HG02642 (cell line): Measurements from ENCODE around the gene PAQR6.

ENCODE experiments used
- ATAC-seq: cut with Tn5 transposase; IDR thresholded peaks from one replicate; pipeline ENCODE4 v1.9.1; 2021; ENCODE audit warnings: mild to moderate bottlenecking; ENCODE audit not compliant: unreplicated experiment, poor library complexity

PAQR6 gene, protein sequence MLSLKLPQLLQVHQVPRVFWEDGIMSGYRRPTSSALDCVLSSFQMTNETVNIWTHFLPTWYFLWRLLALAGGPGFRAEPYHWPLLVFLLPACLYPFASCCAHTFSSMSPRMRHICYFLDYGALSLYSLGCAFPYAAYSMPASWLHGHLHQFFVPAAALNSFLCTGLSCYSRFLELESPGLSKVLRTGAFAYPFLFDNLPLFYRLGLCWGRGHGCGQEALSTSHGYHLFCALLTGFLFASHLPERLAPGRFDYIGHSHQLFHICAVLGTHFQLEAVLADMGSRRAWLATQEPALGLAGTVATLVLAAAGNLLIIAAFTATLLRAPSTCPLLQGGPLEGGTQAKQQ

GRCh38 chr1:156247460-156248322 lies at the start of gene PAQR6:
Gene PAQR6, minus strand, starts transcription at chr1:156248056. Its CDS starts 1,325 bp downstream, at chr1:156246731.
- no peak for ATAC-seq

DNA sequence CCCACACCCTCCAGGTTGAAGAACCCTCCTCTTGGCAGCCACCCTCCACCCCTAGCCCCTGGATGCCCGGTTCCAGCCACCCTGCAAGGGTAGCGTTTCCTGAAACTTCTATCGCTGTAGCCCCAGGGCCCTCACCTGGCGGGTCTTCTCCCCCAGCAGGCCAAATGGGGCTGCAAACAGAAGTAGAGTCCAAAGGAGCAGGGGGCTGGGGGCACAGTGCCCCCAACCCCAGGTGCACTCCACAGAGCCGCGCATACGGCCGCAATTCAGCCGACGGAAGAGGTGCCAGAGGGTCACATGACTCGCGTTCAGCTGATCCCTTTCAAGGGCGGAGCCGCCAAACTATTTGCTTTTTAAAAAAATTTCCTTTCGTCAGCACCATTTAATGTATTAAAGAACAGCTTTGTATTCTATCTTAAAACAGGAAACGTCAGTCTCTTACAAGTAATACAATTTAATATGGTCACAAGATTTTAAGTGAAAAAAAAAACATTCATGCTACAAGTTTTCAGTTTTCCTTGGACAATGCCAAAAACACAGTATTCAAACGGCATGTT lies 47.6 kb upstream of the PAQR6 start, which contains the start of gene GLMP:
GLMP (minus strand) TSS at position 289 of the 557 bp plus-strand sequence; CDS start at position 255, 34 bp downstream.
- peak; percentile 52 for ATAC-seq

GRCh38 chr1:156293895-156294294 lies 46.0 kb upstream of the PAQR6 start:
- no peak for ATAC-seq

DNA sequence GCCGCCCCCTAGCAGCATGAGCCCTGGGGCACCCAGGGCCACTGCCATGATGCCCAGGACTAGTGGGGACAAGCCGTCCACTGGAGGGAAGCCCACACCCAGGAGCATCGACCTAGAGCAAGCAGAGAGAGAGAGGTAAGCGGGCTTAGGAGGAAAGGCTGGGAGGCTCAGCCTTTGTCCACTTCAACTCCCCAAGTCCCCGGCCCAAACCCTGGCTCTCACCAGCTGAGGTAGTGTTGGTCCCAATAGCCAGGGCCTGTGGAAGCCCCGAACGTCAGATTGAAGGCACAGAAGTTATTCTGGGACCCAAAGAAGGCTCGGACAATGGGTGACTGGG lies 45.2 kb upstream of the PAQR6 start:
- no peak for ATAC-seq

DNA sequence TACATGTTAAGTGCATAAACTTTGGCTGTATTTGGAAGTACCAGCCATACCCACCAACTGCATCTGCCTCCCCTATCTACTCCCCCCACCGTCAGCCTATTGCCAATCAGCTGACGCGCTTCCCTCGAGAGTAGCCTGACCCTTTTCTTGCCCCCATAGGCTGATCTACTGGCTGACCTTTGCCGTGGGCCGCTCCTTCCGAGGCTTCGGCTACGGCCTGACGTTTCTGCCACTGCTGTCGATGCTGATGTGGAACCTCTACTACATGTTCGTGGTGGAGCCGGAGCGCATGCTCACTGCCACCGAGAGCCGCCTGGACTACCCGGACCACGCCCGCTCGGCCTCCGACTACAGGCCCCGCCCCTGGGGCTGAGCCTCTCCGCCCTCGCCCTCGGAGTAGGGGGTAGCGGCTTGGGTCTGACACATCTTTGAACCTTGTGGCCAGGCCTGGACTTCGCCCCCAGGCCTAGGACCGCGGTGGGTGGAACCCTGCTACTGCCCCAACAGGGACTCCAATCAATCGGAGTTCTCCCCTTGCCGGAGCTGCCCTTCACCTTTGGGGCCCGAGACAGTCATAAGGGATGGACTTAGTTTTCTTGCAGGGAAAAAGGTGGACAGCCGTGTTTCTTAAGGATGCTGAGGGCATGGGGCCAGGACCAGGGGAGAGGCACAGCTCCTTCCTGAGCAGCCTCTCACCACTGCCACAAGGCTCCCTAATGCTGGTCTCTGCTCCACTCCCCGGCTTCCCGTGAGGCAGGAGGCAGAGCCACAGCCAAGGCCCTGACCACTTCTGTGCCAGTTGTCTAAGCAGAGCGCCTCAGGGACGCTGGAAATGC lies 43.6 kb upstream of the PAQR6 start:
- peak; percentile 72 for ATAC-seq

- no peak for ATAC-seq
These were observed 42.0 kb upstream of the PAQR6 start for GRCh38 chr1:156289857-156290256.

- no peak for ATAC-seq
These were observed 38.2 kb upstream of the PAQR6 start for GRCh38 chr1:156286061-156286460.

DNA sequence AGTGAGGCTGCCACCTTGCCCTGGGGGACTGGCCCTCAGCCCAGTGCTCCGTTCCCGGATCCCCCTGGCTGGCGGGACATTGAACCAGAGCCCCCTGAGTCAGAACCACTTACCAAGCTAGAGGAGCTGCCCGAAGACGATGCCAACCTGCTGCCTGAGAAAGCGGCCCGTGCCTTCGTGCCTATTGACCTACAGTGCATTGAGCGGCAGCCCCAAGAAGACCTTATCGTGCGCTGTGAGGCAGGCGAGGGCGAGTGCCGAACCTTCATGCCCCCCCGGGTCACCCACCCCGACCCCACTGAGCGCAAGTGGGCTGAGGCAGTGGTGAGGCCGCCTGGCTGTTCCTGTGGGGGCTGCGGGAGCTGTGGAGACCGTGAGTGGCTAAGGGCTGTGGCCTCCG lies 37.6 kb upstream of the PAQR6 start:
- ATAC-seq = no peak

- no peak for ATAC-seq
These were observed 36.9 kb upstream of the PAQR6 start for GRCh38 chr1:156284757-156285156.

DNA sequence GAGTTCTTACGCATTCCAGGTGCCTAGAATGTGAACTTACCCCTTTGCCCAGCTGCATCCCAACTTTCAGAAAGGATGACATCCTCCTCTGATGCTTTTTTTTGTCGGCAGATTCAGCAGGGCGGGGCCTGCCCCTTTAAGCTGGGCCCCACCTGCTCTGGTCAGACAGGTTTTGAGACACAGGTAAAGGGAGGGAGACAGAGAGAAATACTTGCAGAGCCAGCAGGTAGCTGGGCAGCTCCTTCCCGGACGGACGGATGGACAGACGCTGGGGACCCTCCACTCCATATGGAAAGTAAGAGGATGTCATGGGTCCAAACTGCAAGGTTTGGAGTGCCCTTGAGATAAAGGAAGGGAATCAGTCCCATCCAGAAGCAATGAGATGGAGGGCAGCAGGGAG lies 36.3 kb upstream of the PAQR6 start, which contains the start of gene TMEM79:
TMEM79 (plus strand) TSS at position 214 of the 400 bp plus-strand sequence. CDS start 902 bp downstream, outside the sequence.
- no peak for ATAC-seq

DNA sequence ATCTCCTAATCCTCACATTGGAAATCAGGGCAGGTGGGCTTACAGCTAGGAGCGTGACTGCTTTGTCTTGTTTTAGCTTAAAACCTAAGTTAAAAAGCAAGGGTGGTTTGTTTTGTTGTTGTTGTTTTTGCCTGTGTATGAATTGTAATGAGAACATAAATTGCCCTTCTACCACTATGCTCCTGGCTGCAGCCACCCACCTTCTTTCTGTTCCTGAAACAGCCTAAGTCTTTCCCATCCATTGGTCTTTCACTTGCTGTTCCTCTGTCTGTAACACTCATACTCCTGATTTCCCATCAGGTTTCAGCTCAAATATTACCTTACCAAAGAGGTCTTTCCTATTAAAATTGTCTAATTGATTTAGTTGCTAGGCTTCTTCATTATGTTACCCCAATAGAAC lies 35.7 kb upstream of the PAQR6 start:
- no peak for ATAC-seq

- peak; percentile 84 for ATAC-seq
These were observed 34.8 kb upstream of the PAQR6 start, which contains the start of gene SMG5 for GRCh38 chr1:156282479-156283222. Gene SMG5, minus strand, starts transcription at chr1:156282825. Its CDS starts 145 bp downstream, at chr1:156282680.

- no peak for ATAC-seq
These were observed 34.0 kb upstream of the PAQR6 start for GRCh38 chr1:156281693-156282478.

DNA sequence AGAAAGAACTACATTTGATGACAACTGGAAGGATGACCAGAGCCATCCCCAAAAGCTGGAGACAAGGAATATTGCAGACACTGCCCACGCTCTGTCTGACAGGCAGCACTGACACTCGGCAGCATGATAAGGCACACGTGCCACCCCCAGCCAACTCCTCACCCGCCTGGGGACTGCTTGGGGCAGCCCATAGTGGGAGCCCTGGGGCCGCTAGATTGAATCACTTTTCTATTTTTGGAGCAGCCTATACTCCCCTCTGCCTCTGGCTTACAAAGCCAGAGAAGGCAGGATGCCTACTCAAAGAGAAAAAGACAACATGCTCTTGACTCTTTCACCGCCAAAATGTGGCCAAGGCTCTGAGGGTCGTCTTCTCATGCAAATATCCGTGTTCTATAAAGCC lies 33.4 kb upstream of the PAQR6 start:
- peak; percentile 39 for ATAC-seq

DNA sequence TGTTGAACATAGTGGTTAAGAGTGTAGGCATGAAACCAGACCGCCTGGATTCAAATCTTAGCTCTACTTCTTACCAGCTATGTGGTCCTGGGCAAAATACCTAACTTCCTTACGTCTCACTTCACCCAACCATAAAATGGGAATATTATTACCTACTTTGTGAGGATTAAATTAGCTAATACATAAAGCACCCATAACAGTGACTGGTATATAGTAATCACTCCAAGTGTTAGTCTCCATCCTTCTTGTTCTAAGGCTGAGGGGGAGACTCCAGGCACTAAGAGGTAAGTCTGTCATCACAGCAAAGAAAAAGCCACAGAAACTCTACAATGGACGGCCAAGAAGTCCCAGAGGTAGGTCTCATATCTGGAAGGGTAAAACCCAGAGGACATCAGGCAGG lies 32.0 kb upstream of the PAQR6 start:
- ATAC-seq = no peak

- no peak for ATAC-seq
These were observed 29.1 kb upstream of the PAQR6 start for GRCh38 chr1:156276966-156277381.

GRCh38 chr1:156276532-156276931 lies 28.7 kb upstream of the PAQR6 start:
- ATAC-seq = no peak

- no peak for ATAC-seq
These were observed 22.5 kb upstream of the PAQR6 start for GRCh38 chr1:156270314-156270713.

DNA sequence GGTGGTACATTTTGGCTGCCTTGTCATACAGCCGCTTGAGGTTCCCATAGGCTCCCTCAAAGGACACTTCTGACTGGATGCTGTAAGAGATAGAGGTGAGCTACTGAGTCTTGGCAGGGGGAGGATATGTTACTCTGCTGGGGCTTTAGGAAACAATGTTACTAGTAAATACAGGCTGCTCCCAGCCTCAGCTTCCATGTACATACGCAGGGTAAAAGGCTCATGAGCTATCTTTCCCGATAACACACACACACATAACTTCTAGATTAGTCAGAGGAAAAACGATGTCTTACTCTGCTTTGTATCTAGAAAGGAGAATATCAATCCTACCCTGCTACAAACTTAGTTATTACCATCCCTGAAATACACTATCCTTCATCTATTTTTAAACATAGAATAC lies 20.5 kb upstream of the PAQR6 start:
- no peak for ATAC-seq
